Stimulated activated CD4-positive, alpha-beta T cell treated with anti-CD3 and anti-CD28 coated beads, Interleukin-2, amount 100 ng/mL, for 48 hours (primary cell): ENCODE measurements around the gene TESK2.
"Not testable (repeated sequence)": the region's sequence is repeated elsewhere in the genome, so short reads cannot be mapped to it uniquely, and the experiment has no call there.

Experiments used
- DNase-seq, 2 donors: peaks; one replicate each; pipeline ENCODE4 v3.0.0-alpha.2; 2020

Gene TESK2

GRCh38 chr1:45510036-45510971 is 19.3 kb upstream of the TESK2 start:
- DNase-seq = no peak

DNA sequence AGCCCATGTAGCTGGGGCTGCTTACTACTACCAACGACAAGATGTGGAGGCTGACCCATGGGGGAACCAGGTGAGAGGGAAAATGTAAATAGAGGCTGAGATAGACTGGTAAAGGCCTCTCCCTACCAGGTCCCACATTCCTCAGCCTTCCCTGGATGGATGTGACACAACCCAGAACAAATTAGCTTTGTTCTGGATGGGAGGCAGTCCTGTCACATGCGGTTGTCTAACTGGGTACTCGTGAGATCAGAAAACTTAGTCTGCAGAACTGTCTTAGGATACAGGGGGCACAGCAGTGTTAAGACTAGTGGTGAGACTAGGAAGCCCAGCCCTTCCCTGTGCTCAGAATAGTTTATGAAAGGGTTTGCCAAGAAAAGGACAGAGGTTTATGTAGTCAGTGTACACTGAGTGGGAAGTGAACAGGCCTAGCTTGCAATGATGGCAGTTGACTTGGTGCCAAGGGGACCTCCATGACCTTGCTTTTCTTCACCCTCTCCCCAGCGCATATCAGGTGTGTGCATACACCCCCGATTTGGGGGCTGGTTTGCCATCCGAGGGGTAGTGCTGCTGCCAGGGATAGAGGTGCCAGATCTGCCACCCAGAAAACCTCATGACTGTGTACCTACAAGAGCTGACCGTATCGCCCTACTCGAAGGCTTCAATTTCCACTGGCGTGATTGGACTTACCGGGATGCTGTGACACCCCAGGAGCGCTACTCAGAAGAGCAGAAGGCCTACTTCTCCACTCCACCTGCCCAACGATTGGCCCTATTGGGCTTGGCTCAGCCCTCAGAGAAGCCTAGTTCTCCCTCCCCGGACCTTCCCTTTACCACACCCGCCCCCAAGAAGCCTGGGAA is 17.6 kb upstream of the TESK2 start:
- DNase-seq = no peak

DNA sequence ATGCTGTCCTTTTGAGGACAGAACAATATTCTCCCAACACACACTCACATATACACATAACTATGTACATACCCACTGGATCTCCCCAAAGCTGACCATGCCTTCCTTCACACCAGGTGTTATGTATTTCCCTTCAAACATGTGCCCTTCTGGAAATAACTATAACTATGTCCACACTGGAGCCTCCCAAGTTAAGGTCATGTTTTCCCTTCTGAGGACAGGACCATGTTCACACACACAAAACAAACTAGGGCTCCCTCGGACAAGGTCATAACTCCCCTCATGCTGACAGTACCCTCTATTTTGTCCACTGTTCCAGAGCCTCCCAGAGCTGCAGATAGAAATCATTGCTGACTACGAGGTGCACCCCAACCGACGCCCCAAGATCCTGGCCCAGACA is 16.9 kb upstream of the TESK2 start:
- no peak for DNase-seq

- DNase-seq = no peak
These were observed 16.2 kb upstream of the TESK2 start for GRCh38 chr1:45507195-45507594.

DNA sequence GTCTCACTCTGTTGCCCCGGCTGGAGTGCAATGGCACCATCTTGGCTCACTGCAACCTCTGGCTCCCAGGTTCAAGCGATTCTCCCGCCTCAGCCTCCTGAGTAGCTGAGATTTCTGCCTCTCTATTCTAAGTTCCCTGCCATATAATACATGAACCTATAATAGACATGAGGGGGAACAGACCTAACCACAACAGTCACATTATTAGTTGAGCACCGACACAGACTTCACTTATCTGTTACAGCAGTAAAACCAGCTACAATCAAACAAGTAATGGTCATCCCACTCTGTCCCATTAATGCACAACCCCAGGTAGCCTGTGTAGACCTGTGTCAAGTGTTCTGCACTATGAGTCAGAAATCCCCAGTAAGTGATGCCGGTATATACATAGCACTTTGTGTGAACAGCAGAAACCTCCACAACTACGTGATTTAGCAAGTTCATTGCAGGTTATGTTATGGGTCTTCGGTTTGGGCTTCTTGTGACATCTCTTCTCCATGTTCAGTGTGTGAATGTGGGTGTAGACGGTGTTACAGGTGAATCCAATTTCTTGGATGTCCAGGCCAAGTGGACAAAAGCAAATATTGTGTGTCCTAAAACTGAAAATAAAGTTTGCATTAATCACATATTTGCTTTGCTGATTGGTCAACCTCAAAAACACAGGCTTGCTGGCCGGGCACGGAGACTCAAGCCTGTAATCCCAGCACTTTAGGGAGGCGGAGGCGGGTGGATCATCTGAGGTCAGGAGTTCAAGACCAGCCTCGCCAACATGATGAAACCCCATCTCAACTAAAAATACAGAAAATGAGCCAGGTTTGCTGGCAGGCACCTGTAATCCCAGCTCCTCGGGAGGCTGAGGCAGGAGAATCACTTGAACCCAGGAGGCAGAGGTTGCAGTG is 12.7 kb upstream of the TESK2 start:
- no peak for DNase-seq

DNA sequence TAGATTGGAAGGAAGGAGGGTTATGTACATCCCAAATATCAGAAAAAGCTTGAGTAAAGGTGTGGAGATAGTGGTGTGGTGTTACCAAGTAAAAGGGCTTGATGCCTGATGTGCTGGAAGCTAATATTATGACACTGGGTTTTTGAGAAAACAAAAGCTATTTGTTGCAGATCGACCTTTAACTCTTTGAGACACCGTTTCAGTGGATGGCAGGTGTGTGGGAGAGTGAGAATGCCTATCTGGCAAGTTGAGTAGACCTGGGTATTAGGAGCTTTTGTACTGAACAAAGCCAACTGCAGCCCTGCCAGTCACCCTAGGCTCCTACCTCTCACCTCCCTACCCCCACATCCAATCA is 10.5 kb upstream of the TESK2 start:
- DNase-seq = no peak

DNA sequence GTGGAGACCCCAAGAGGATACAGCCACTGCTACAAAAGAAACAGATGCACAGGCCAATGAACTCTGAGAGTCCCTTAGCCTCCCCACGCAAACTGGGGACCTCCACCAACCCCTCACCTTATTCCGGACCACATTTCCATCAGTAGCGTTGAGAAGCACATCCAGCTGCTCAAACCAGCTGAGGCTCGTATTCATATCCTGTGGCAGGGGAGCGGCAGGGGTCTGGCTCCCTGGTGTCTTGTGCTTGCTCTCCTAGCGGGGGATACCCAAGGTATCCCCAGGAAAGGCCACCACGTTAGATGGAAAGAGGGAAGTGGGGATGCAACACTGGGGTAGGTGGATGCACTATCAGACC is 8.4 kb upstream of the TESK2 start:
- no peak for DNase-seq

- DNase-seq = no peak
These were observed 7.3 kb upstream of the TESK2 start for GRCh38 chr1:45498279-45498678.

DNA sequence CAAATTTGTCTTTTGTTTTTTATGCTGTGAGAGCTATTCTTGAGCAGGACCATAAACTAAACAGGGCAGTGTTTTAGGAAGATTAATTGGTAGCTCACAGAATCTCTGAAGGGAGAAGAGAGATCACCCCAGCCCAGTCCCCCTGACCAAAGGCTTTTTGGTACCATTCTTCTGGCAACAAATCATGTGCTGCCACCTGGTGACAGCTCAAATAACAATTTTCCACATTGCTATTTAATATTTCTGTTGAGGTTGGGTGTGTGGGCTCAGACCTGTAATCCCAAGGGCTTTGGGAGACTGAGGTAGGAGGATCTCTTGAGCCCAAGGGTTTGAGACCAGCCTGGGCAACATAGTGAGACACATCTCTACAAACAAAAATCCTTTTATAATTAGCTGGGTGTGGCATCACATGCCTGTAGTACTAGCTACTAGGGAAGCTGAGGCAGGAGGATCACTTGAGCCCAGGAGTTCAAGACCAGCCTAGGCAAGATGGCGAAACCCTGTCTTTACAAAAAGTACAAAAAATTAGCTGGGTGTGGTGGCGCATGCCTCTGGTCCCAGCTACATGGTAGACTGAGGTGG is 2.2 kb upstream of the TESK2 start:
- DNase-seq = peak; percentile 43 to 50

DNA sequence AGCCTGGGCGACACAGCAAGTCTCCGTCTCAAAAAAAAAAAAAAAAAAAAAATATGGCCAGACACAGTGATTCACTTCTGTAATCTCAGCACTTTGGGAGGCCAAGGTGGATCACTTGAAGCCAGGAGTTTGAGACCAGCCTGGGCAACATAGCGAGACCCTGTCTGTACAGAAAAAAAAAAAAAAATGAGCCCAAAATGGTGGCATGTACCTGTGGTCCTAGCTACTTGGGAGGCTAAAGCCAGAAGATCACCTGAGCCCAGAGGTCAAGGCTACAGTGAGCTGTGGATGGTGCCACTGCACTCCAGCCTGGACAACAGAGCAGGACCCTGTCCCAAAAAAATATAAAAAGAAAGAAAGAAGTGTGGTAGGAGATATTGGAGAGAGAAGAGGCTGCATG is 1.7 kb upstream of the TESK2 start:
- DNase-seq = no peak

- DNase-seq = no peak
These were observed 711 bp upstream of the TESK2 start for GRCh38 chr1:45491487-45492260.

DNA sequence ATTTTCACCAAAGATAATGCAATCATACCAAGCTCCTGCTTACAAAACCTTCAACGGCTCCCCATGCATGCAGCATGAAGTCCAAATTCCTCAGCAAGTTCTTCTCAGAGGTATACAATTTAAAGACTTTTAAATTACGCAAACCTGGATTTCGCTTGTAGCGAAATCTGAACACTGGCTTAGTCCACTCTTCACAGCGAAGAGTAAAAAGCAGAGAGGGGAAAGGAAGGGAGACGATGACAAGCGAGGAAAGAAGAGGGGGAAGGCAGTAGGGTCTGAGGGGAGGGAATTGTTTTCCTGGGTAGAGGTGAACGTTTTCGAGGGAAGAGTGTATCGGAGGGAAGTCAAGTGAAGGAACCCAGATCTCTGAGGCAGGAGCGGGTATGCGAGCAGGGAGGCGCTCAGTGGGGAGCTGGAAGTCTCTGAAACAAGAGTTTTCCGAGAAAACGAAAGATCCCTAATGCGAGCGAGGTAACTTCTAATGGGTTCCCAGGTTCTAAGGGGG is 790 bp downstream of the TESK2 start:
- DNase-seq = no peak

GRCh38 chr1:45489379-45489778 is 1.6 kb downstream of the TESK2 start:
- peak; percentile 32 to 52 for DNase-seq

- no peak for DNase-seq
These were observed 2.1 kb downstream of the TESK2 start for GRCh38 chr1:45488666-45489377.

DNA sequence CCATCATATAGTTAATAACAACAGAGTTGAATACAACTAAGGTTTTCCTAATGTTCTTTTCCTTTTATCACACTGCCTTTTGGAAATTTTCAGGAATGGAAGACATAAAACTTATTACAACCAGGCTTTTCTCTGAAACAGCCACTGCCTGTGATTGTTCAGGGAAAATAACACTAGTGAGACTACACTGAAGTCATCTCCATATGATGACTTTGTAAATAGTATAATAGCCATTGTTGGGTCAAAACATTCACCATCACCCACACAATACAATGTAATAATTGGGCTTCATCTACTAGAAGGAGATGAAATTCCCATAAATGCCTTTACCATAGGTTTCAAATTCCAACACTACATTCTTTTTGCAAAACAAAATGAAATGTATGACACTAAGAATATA is 5.0 kb downstream of the TESK2 start:
- no peak for DNase-seq

GRCh38 chr1:45479039-45479748 is 11.8 kb downstream of the TESK2 start:
- no peak for DNase-seq

DNA sequence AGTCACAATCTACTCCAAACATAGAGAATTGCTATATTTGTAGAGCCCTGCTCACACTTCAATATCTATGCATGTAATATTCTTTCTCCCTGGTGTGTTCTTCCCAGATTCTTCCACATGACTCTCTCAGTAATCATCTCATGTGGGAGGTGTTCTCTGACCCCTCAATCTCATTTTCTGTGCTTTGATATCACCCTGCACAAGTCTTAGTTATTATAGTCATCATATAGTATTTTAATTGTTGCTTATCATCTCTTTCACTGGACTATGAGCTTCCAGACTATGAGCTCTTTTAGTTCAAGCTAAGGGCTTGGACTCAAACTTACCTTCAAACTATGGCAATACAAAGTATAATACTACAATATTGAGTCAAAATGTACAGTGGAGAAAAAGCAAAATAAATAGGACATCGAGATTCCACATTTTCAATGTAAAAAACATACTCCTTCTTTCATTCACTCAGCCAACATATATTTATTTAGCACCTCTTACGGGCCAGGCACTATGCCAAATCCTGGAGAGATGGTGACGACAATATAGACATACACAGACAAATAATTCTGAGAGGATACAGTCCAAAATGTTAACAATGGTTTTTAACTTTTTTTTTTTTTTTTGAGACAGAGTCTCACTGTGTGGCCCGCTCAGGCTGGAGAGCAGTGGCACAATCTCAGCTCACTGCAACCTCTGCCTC is 12.7 kb downstream of the TESK2 start:
- no peak for DNase-seq

- no peak for DNase-seq
These were observed 13.3 kb downstream of the TESK2 start for GRCh38 chr1:45477646-45478045.

DNA sequence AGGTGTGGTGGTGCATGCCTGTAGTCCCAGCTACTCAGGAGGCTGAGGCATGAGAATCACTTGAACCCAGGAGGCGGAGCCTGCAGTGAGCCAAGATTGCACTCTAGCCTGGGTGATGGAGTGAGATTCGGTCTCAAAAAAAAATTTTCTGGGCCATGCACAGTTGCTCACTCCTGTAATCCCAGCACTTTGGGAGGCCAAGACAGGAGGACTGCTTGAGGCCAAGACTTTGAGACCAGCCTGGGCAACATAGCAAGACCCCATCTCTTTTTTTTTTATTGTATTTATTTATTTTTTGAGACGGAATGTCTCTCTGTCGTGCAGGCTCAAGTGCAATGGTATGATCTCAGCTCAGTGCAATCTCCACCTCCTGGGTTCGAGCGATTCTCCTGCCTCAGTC is 16.8 kb downstream of the TESK2 start:
- DNase-seq = not testable (repeated sequence)

- DNase-seq = no peak
These were observed 17.7 kb downstream of the TESK2 start for GRCh38 chr1:45473302-45473701.
